Hepatocyte (in vitro differentiated cells): ENCODE data around the gene SLC12A1. TPM values are rescaled to one million over a fixed set of nuclear protein-coding genes. Genes with fewer than 3 reads are reported as not detected.
A peak's percentile ranks its signal among the peaks of the same experiment; 100 is the strongest.

Source experiments
- DNase-seq: peaks from one replicate; pipeline ENCODE4 v3.0.0-alpha.2; 2016; ENCODE audit warnings: low spot score
- H2AFZ ChIP-seq: fragments of 200-600 bp; sonication (generic); 2 replicates; pipeline ENCODE4 v1.6.0; 2016; ENCODE audit warnings: antibody characterized with exemption, mild to moderate bottlenecking
- H3K27ac ChIP-seq: fragments of 200-600 bp; sonication (generic); 2 replicates; pipeline ENCODE4 v1.5.1; 2016; ENCODE audit warnings: mild to moderate bottlenecking
- H3K27me3 ChIP-seq: fragments of 200-600 bp; sonication (generic); 2 replicates; pipeline ENCODE4 v1.6.1; 2016
- H3K36me3 ChIP-seq: fragments of 200-600 bp; sonication (generic); replicated peaks from 2 replicates; pipeline ENCODE4 v1.5.1; 2016; ENCODE audit warnings: low read depth; ENCODE audit not compliant: insufficient read depth
- H3K4me1 ChIP-seq: fragments of 200-600 bp; sonication (generic); 2 replicates; pipeline ENCODE4 v1.5.1; 2016; ENCODE audit warnings: mild to moderate bottlenecking, moderate library complexity; ENCODE audit not compliant: insufficient read depth
- H3K4me2 ChIP-seq: fragments of 200-600 bp; sonication (generic); 2 replicates; pipeline ENCODE4 v1.6.0; 2016
- H3K4me3 ChIP-seq: fragments of 200-600 bp; sonication (generic); 2 replicates; pipeline ENCODE4 v1.5.1; 2016; ENCODE audit warnings: mild to moderate bottlenecking
- H3K79me2 ChIP-seq: fragments of 200-600 bp; sonication (generic); 2 replicates; pipeline ENCODE4 v1.6.0; 2017; ENCODE audit warnings: mild to moderate bottlenecking
- H3K9me2 ChIP-seq: fragments of 200-600 bp; sonication (generic); replicated peaks from 2 replicates; pipeline ENCODE4 v1.6.0; 2017; ENCODE audit warnings: mild to moderate bottlenecking; ENCODE audit not compliant: insufficient read depth
- H3K9me3 ChIP-seq: fragments of 200-600 bp; sonication (generic); 2 replicates; pipeline ENCODE4 v1.5.1; 2016; ENCODE audit warnings: low read depth, mild to moderate bottlenecking
- H4K20me1 ChIP-seq: fragments of 200-600 bp; sonication (generic); 2 replicates; pipeline ENCODE4 v1.6.0; 2016; ENCODE audit warnings: mild to moderate bottlenecking; ENCODE audit not compliant: insufficient read depth, poor library complexity, severe bottlenecking
- CTCF ChIP-seq: fragments of 200-600 bp; sonication (generic); IDR thresholded peaks from 2 replicates; pipeline ENCODE4 v1.5.1; 2016; ENCODE audit warnings: antibody characterized with exemption, mild to moderate bottlenecking; ENCODE audit not compliant: poor library complexity
- EZH2 ChIP-seq: fragments of 200-600 bp; sonication (generic); IDR thresholded peaks from 2 replicates; pipeline ENCODE4 v1.6.1; 2016; ENCODE audit warnings: antibody characterized with exemption, mild to moderate bottlenecking, borderline replicate concordance
- EZH2phosphoT487 ChIP-seq: fragments of 200-600 bp; sonication (generic); IDR thresholded peaks from one replicate; pipeline ENCODE4 v1.6.1; 2018; ENCODE audit warnings: antibody characterized with exemption, mild to moderate bottlenecking, low read depth, moderate library complexity; ENCODE audit not compliant: unreplicated experiment, severe bottlenecking
- WGBS: methylation state at CpG from one replicate; pipeline ENCODE4 v1.1.6; 2016; ENCODE audit warnings: low lambda C conversion rate; ENCODE audit errors: missing lambda C conversion rate; 5-methylcytosine and 5-hydroxymethylcytosine counted together
- polyA plus RNA-seq: library from polyadenylated mRNA; unstranded; fragments of >200 nt; fragmentation: Nextera tagmentation; extraction: Ambion mirVana; gene quantifications from 2 replicates; pipeline ENCODE4 v1.2.1, GENCODE V29; 2016
- total RNA-seq: library from RNA; depleted of rRNA; stranded (reverse); fragments of >200 nt; gene quantifications from 2 replicates; pipeline ENCODE4 v1.2.3, GENCODE V29; 2014

Gene SLC12A1
- total and polyA plus RNA-seq, 2 experiments from 2014 or later: not detected

- Histone ChIP-seq H3K79me2 (peaks cover 31% of the 10 kb centered on the region), H3K9me2 (no peaks in the 10 kb centered on the region), H3K9me3 (no peaks in the 10 kb centered on the region), H3K36me3 (no peaks in the 10 kb centered on the region), H2AFZ (peak within 1 kb of the TSS; percentile 39), H3K27ac (peak within 1 kb of the TSS; percentile 69), H3K4me1 (no peaks in the 10 kb centered on the region), H3K4me3 (peak within 1 kb of the TSS; percentile 12), H3K27me3 (peaks cover 10% of the 10 kb centered on the region), H4K20me1 (no peaks in the 10 kb centered on the region), H3K4me2 (peak within 1 kb of the TSS; percentile 84)
- peak; percentile 85 for DNase-seq
- WGBS: 3% methylated on average over 23 of the region's 71 CpGs
- no peak for TF ChIP-seq EZH2phosphoT487
- no peak for TF ChIP-seq EZH2
- TF ChIP-seq CTCF: no peak
Observed at GRCh38 chr15:48177766-48178647, 28.1 kb upstream of the SLC12A1 start, which contains the start of gene MYEF2. TSS of gene MYEF2 (minus strand) at chr15:48178295. CDS start at chr15:48178237, 58 bp downstream.

- no peaks in the 10 kb centered on the region for H3K36me3 ChIP-seq
- H3K4me2 ChIP-seq: peak overlapping the region; percentile 84
- no peaks in the 10 kb centered on the region for H3K4me1 ChIP-seq
- peaks cover 25% of the 10 kb centered on the region for H3K79me2 ChIP-seq
- H3K4me3 ChIP-seq: peak overlapping the region; percentile 12
- H3K27me3 ChIP-seq: peaks cover 12% of the 10 kb centered on the region
- no peaks in the 10 kb centered on the region for H4K20me1 ChIP-seq
- WGBS: 77% methylated on average over 1 of the region's 1 CpG
- TF ChIP-seq EZH2 (no peak), CTCF (no peak), EZH2phosphoT487 (no peak)
- peak overlapping the region; percentile 39 for H2AFZ ChIP-seq
- no peaks in the 10 kb centered on the region for H3K9me3 ChIP-seq
- H3K9me2 ChIP-seq: no peaks in the 10 kb centered on the region
- H3K27ac ChIP-seq: peak overlapping the region; percentile 69
- no peak for DNase-seq
Observed at GRCh38 chr15:48178648-48178931, 27.5 kb upstream of the SLC12A1 start.

DNA sequence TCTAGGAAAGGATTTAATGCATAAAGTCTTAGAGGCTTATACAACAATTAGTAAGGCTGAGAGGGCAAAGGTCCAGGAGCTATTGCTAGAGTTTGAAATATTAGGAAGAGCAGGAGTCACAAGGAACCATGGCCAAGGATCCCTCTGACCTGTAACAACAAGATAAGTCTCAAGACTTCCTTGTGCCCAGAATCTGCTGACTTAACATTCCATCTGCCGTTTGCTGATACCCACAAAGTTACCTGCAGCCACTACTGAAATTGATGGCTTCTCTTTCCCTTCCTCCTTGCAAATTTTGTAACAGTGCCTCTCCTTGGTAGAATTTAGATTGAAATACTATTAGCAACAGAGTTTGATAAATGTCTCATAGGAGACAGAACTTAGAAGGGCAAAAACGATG lies 23.4 kb upstream of the SLC12A1 start:
- no peaks in the 10 kb centered on the region for H3K36me3 ChIP-seq
- no peak overlapping the region for H3K4me2 ChIP-seq
- no peaks in the 10 kb centered on the region for H3K9me3 ChIP-seq
- no peaks in the 10 kb centered on the region for H4K20me1 ChIP-seq
- no peak for DNase-seq
- no peak overlapping the region for H3K27ac ChIP-seq
- peaks cover 16% of the 10 kb centered on the region for H3K27me3 ChIP-seq
- no peak overlapping the region for H3K4me3 ChIP-seq
- H2AFZ ChIP-seq: no peak overlapping the region
- no peaks in the 10 kb centered on the region for H3K79me2 ChIP-seq
- H3K4me1 ChIP-seq: no peaks in the 10 kb centered on the region
- TF ChIP-seq CTCF (no peak), EZH2 (no peak), EZH2phosphoT487 (no peak)
- 68% methylated on average over 2 of the region's 2 CpGs for WGBS
- H3K9me2 ChIP-seq: no peaks in the 10 kb centered on the region
